ENCODE data around the gene BHLHE23.
"Not testable (repeated sequence)": the region's sequence is repeated elsewhere in the genome, so short reads cannot be mapped to it uniquely, and the experiment has no call there.

BHLHE23 gene

GRCh38 chr20:63041776-63042175, 35.0 kb upstream of the BHLHE23 start:
- Histone ChIP-seq H3K4me1 (ENCODE audit: control insufficient read depth, insufficient read depth, low read length) (no peaks in the 10 kb centered on the region), H3K27me3 (ENCODE audit: control insufficient read depth, insufficient read depth, low read length) (peaks cover 79% of the 10 kb centered on the region), H3K9me3 (replicated peaks; ENCODE audit: low read length) (no peaks in the 10 kb centered on the region), H3K4me2 (ENCODE audit: low read length) (no peak overlapping the region), H3K4me3 (ENCODE audit: low read length) (no peak overlapping the region), H3K36me3 (ENCODE audit: insufficient read depth, low read length) (no peaks in the 10 kb centered on the region), H3K9ac (ENCODE audit: low read depth, low read length) (no peak overlapping the region)

GRCh38 chr20:63037669-63038268, 31.0 kb upstream of the BHLHE23 start:
- Histone ChIP-seq H3K4me3 (ENCODE audit: low read length) (no peak overlapping the region), H3K27me3 (ENCODE audit: control insufficient read depth, insufficient read depth, low read length) (peaks cover 81% of the 10 kb centered on the region), H3K9ac (ENCODE audit: low read depth, low read length) (no peak overlapping the region), H3K4me2 (ENCODE audit: low read length) (no peak overlapping the region), H3K9me3 (replicated peaks; ENCODE audit: low read length) (no peaks in the 10 kb centered on the region), H3K4me1 (ENCODE audit: control insufficient read depth, insufficient read depth, low read length) (no peaks in the 10 kb centered on the region), H3K36me3 (ENCODE audit: insufficient read depth, low read length) (no peaks in the 10 kb centered on the region)

GRCh38 chr20:63036291-63036690, 29.5 kb upstream of the BHLHE23 start:
- H3K4me1 ChIP-seq (ENCODE audit: control insufficient read depth, insufficient read depth, low read length), result no peaks in the 10 kb centered on the region
- no peak overlapping the region for H3K4me3 ChIP-seq (ENCODE audit: low read length)
- peaks cover 78% of the 10 kb centered on the region for H3K27me3 ChIP-seq (ENCODE audit: control insufficient read depth, insufficient read depth, low read length)
- no peaks in the 10 kb centered on the region for H3K36me3 ChIP-seq (ENCODE audit: insufficient read depth, low read length)
- H3K9ac ChIP-seq (ENCODE audit: low read depth, low read length), result no peak overlapping the region
- H3K4me2 ChIP-seq (ENCODE audit: low read length), result no peak overlapping the region
- H3K9me3 ChIP-seq (replicated peaks; ENCODE audit: low read length), result no peaks in the 10 kb centered on the region

GRCh38 chr20:63035603-63036185, 28.9 kb upstream of the BHLHE23 start:
- Histone ChIP-seq H3K4me1 (ENCODE audit: control insufficient read depth, insufficient read depth, low read length) (no peaks in the 10 kb centered on the region), H3K27me3 (ENCODE audit: control insufficient read depth, insufficient read depth, low read length) (peaks cover 73% of the 10 kb centered on the region), H3K9ac (ENCODE audit: low read depth, low read length) (no peak overlapping the region), H3K4me2 (ENCODE audit: low read length) (no peak overlapping the region), H3K9me3 (replicated peaks; ENCODE audit: low read length) (no peaks in the 10 kb centered on the region), H3K36me3 (ENCODE audit: insufficient read depth, low read length) (no peaks in the 10 kb centered on the region), H3K4me3 (ENCODE audit: low read length) (no peak overlapping the region)

GRCh38 chr20:63034710-63035602, 28.2 kb upstream of the BHLHE23 start:
- H3K9ac ChIP-seq (ENCODE audit: low read depth, low read length); H3K4me3 ChIP-seq (ENCODE audit: low read length); H3K36me3 ChIP-seq (ENCODE audit: insufficient read depth, low read length); H3K4me1 ChIP-seq (ENCODE audit: control insufficient read depth, insufficient read depth, low read length); H3K9me3 ChIP-seq (replicated peaks; ENCODE audit: low read length); H3K4me2 ChIP-seq (ENCODE audit: low read length): not testable (repeated sequence)
- peaks cover 73% of the 10 kb centered on the region for H3K27me3 ChIP-seq (ENCODE audit: control insufficient read depth, insufficient read depth, low read length)

GRCh38 chr20:63033794-63034709, 27.3 kb upstream of the BHLHE23 start:
- Histone ChIP-seq H3K9ac (ENCODE audit: low read depth, low read length) (no peak overlapping the region), H3K4me2 (ENCODE audit: low read length) (no peak overlapping the region), H3K4me3 (ENCODE audit: low read length) (no peak overlapping the region), H3K4me1 (ENCODE audit: control insufficient read depth, insufficient read depth, low read length) (no peaks in the 10 kb centered on the region), H3K27me3 (ENCODE audit: control insufficient read depth, insufficient read depth, low read length) (peaks cover 75% of the 10 kb centered on the region), H3K9me3 (replicated peaks; ENCODE audit: low read length) (no peaks in the 10 kb centered on the region), H3K36me3 (ENCODE audit: insufficient read depth, low read length) (no peaks in the 10 kb centered on the region)

GRCh38 chr20:63032861-63033793, 26.4 kb upstream of the BHLHE23 start:
- peaks cover 80% of the 10 kb centered on the region for H3K27me3 ChIP-seq (ENCODE audit: control insufficient read depth, insufficient read depth, low read length)
- H3K9me3 ChIP-seq (replicated peaks; ENCODE audit: low read length), result no peaks in the 10 kb centered on the region
- H3K36me3 ChIP-seq (ENCODE audit: insufficient read depth, low read length), result no peaks in the 10 kb centered on the region
- H3K9ac ChIP-seq (ENCODE audit: low read depth, low read length), result no peak overlapping the region
- no peak overlapping the region for H3K4me3 ChIP-seq (ENCODE audit: low read length)
- H3K4me2 ChIP-seq (ENCODE audit: low read length), result peak overlapping the region; percentile 36
- H3K4me1 ChIP-seq (ENCODE audit: control insufficient read depth, insufficient read depth, low read length), result no peaks in the 10 kb centered on the region

GRCh38 chr20:63032026-63032800, 25.4 kb upstream of the BHLHE23 start:
- Histone ChIP-seq H3K4me3 (ENCODE audit: low read length) (no peak overlapping the region), H3K36me3 (ENCODE audit: insufficient read depth, low read length) (no peaks in the 10 kb centered on the region), H3K4me2 (ENCODE audit: low read length) (no peak overlapping the region), H3K9ac (ENCODE audit: low read depth, low read length) (no peak overlapping the region), H3K27me3 (ENCODE audit: control insufficient read depth, insufficient read depth, low read length) (peaks cover 78% of the 10 kb centered on the region), H3K9me3 (replicated peaks; ENCODE audit: low read length) (no peaks in the 10 kb centered on the region), H3K4me1 (ENCODE audit: control insufficient read depth, insufficient read depth, low read length) (no peaks in the 10 kb centered on the region)

- H3K9me3 ChIP-seq (replicated peaks; ENCODE audit: low read length), result no peaks in the 10 kb centered on the region
- H3K9ac ChIP-seq (ENCODE audit: low read depth, low read length), result no peak overlapping the region
- peaks cover 79% of the 10 kb centered on the region for H3K27me3 ChIP-seq (ENCODE audit: control insufficient read depth, insufficient read depth, low read length)
- H3K36me3 ChIP-seq (ENCODE audit: insufficient read depth, low read length), result no peaks in the 10 kb centered on the region
- no peak overlapping the region for H3K4me3 ChIP-seq (ENCODE audit: low read length)
- no peaks in the 10 kb centered on the region for H3K4me1 ChIP-seq (ENCODE audit: control insufficient read depth, insufficient read depth, low read length)
- H3K4me2 ChIP-seq (ENCODE audit: low read length), result no peak overlapping the region
Measured at GRCh38 chr20:63031251-63032014, 24.7 kb upstream of the BHLHE23 start.

Data from skeletal muscle satellite cell (primary cell).